WTC11 (cell line): Measurements from ENCODE around the gene SERPINB8.

Source experiments
- ATF3 ChIP-seq: sonication (generic); formaldehyde crosslinking; conservative IDR thresholded peaks from 2 replicates; pipeline ENCODE4 v1.8.1; 2022; ENCODE audit warnings: mild to moderate bottlenecking, missing genetic modification reagents
- ATF6 ChIP-seq: sonication (generic); formaldehyde crosslinking; IDR thresholded peaks from 2 replicates; pipeline ENCODE4 v1.8.1; 2023; ENCODE audit warnings: mild to moderate bottlenecking, missing genetic modification reagents
- CTCF ChIP-seq: fragments of 200-600 bp; IDR thresholded peaks from 2 replicates; pipeline ENCODE4 v1.8.0; 2022; ENCODE audit warnings: antibody characterized with exemption
- FOXJ3 ChIP-seq: sonication (generic); formaldehyde crosslinking; IDR thresholded peaks from 2 replicates; pipeline ENCODE4 v1.9.0; 2021; ENCODE audit warnings: missing genetic modification reagents, mild to moderate bottlenecking, borderline replicate concordance
- FOXP1 ChIP-seq: sonication (generic); formaldehyde crosslinking; IDR thresholded peaks from 2 replicates; pipeline ENCODE4 v1.8.0; 2022; ENCODE audit warnings: missing genetic modification reagents, mild to moderate bottlenecking, moderate library complexity, borderline replicate concordance
- GABPB1 ChIP-seq: sonication (generic); formaldehyde crosslinking; IDR thresholded peaks from 2 replicates; pipeline ENCODE4 v1.8.1; 2023; ENCODE audit warnings: mild to moderate bottlenecking, missing genetic modification reagents
- IRF1 ChIP-seq: sonication (generic); formaldehyde crosslinking; IDR thresholded peaks from 2 replicates; pipeline ENCODE4 v1.8.0; 2023; ENCODE audit warnings: missing genetic modification reagents
- NFATC4 ChIP-seq: fragments of 250-450 bp; sonication (Bioruptor Pico); IDR thresholded peaks from 2 replicates; pipeline ENCODE4 v1.9.0; 2021; ENCODE audit warnings: mild to moderate bottlenecking
- OVOL2 ChIP-seq: fragments of 250-450 bp; sonication (Bioruptor Pico); IDR thresholded peaks from 2 replicates; pipeline ENCODE4 v1.9.0; 2021; ENCODE audit warnings: mild to moderate bottlenecking, borderline replicate concordance
- TCF7 ChIP-seq: sonication (generic); formaldehyde crosslinking; IDR thresholded peaks from 2 replicates; pipeline ENCODE4 v1.8.0; 2022; ENCODE audit warnings: mild to moderate bottlenecking, low read depth, missing genetic modification reagents, moderate library complexity
- USF2 ChIP-seq: sonication (generic); formaldehyde crosslinking; IDR thresholded peaks from 2 replicates; pipeline ENCODE4 v1.8.1; 2023; ENCODE audit warnings: mild to moderate bottlenecking, missing genetic modification reagents, moderate library complexity
- ZNF121 ChIP-seq: sonication (generic); formaldehyde crosslinking; IDR thresholded peaks from 2 replicates; pipeline ENCODE4 v1.8.0; 2023; ENCODE audit warnings: missing genetic modification reagents
- ZNF416 ChIP-seq: fragments of 250-450 bp; sonication (Bioruptor Pico); IDR thresholded peaks from 2 replicates; pipeline ENCODE4 v1.9.0; 2021; ENCODE audit warnings: mild to moderate bottlenecking, inconsistent platforms

GRCh38 chr18:63924551-63924950 lies 45.3 kb upstream of the SERPINB8 start:
- no peak for TF ChIP-seq ATF3
- TF ChIP-seq CTCF: no peak
- no peak for TF ChIP-seq ATF6 (CRISPR knock-in tag)
- no peak for TF ChIP-seq ZNF121 (CRISPR knock-in tag)
- no peak for TF ChIP-seq ZNF416 (CRISPR knock-in tag)
- TF ChIP-seq GABPB1 (CRISPR knock-in tag): no peak
- TF ChIP-seq TCF7 (CRISPR knock-in tag): no peak
- no peak for TF ChIP-seq USF2 (CRISPR knock-in tag)
- TF ChIP-seq FOXJ3 (CRISPR knock-in tag): no peak
- no peak for TF ChIP-seq OVOL2 (CRISPR knock-in tag)
- TF ChIP-seq FOXP1: no peak
- no peak for TF ChIP-seq NFATC4
- TF ChIP-seq IRF1 (CRISPR knock-in tag): no peak
